Activated CD4-positive, alpha-beta T cell treated with anti-CD3 and anti-CD28 coated beads, Interleukin-10, Interleukin-2, amounts not matched to agents 100 ng/mL and 50 ng/mL, durations not matched to agents 16 hours and 8 hours (primary cell): Measurements from ENCODE around the gene VCAN.
A peak's percentile ranks its signal among the peaks of the same experiment; 100 is the strongest.

Source experiments
- DNase-seq: peaks from one replicate; pipeline ENCODE4 v3.0.0-alpha.2; 2020

VCAN gene

GRCh38 chr5:83540783-83541182 lies 69.2 kb downstream of the VCAN start:
- DNase-seq, result no peak

GRCh38 chr5:83542839-83543238 lies 71.3 kb downstream of the VCAN start:
- DNase-seq, result no peak

- DNase-seq, result no peak
Measured at GRCh38 chr5:83543898-83544297, 72.4 kb downstream of the VCAN start.

GRCh38 chr5:83547161-83547560 lies 75.6 kb downstream of the VCAN start:
- DNase-seq, result no peak

- DNase-seq, result no peak
Measured at GRCh38 chr5:83547889-83548288, 76.3 kb downstream of the VCAN start.

GRCh38 chr5:83548581-83548980 lies 77.0 kb downstream of the VCAN start:
- no peak for DNase-seq

GRCh38 chr5:83549076-83549475 lies 77.5 kb downstream of the VCAN start:
- DNase-seq, result no peak

GRCh38 chr5:83549674-83550073 lies 78.1 kb downstream of the VCAN start:
- DNase-seq, result no peak

- DNase-seq, result no peak
Measured at GRCh38 chr5:83551821-83552220, 80.3 kb downstream of the VCAN start.

- DNase-seq, result no peak
Measured at GRCh38 chr5:83552275-83552674, 80.7 kb downstream of the VCAN start.

GRCh38 chr5:83553000-83553486 lies 81.5 kb downstream of the VCAN start:
- no peak for DNase-seq

GRCh38 chr5:83554133-83554532 lies 82.6 kb downstream of the VCAN start:
- DNase-seq, result no peak

- no peak for DNase-seq
Measured at GRCh38 chr5:83554686-83555085, 83.1 kb downstream of the VCAN start.

GRCh38 chr5:83555263-83555662 lies 83.7 kb downstream of the VCAN start:
- DNase-seq, result no peak

- peak; percentile 50 for DNase-seq
Measured at GRCh38 chr5:83556190-83556589, 84.6 kb downstream of the VCAN start.

GRCh38 chr5:83559118-83559785 lies 87.7 kb downstream of the VCAN start:
- DNase-seq, result no peak

GRCh38 chr5:83562071-83562606 lies 90.6 kb downstream of the VCAN start:
- no peak for DNase-seq

GRCh38 chr5:83562791-83563557 lies 91.4 kb downstream of the VCAN start:
- no peak for DNase-seq

- DNase-seq, result no peak
Measured at GRCh38 chr5:83563631-83564030, 92.1 kb downstream of the VCAN start.

- DNase-seq, result peak; percentile 34
Measured at GRCh38 chr5:83564069-83564749, 92.7 kb downstream of the VCAN start.

- DNase-seq, result no peak
Measured at GRCh38 chr5:83567741-83568140, 96.2 kb downstream of the VCAN start.

- DNase-seq, result no peak
Measured at GRCh38 chr5:83568186-83568585, 96.6 kb downstream of the VCAN start.

- no peak for DNase-seq
Measured at GRCh38 chr5:83570916-83571315, 99.4 kb downstream of the VCAN start.

- no peak for DNase-seq
Measured at GRCh38 chr5:83572271-83572670, 100.7 kb downstream of the VCAN start.
